Measurements from ENCODE around the gene COL23A1. TPM values are rescaled to one million over a fixed set of nuclear protein-coding genes. Genes with fewer than 3 reads are reported as not detected.

COL23A1 gene
- total and polyA plus RNA-seq, 3 experiments from 2014 or later, result 0.20 to 0.28 TPM; not detected in 1

DNA sequence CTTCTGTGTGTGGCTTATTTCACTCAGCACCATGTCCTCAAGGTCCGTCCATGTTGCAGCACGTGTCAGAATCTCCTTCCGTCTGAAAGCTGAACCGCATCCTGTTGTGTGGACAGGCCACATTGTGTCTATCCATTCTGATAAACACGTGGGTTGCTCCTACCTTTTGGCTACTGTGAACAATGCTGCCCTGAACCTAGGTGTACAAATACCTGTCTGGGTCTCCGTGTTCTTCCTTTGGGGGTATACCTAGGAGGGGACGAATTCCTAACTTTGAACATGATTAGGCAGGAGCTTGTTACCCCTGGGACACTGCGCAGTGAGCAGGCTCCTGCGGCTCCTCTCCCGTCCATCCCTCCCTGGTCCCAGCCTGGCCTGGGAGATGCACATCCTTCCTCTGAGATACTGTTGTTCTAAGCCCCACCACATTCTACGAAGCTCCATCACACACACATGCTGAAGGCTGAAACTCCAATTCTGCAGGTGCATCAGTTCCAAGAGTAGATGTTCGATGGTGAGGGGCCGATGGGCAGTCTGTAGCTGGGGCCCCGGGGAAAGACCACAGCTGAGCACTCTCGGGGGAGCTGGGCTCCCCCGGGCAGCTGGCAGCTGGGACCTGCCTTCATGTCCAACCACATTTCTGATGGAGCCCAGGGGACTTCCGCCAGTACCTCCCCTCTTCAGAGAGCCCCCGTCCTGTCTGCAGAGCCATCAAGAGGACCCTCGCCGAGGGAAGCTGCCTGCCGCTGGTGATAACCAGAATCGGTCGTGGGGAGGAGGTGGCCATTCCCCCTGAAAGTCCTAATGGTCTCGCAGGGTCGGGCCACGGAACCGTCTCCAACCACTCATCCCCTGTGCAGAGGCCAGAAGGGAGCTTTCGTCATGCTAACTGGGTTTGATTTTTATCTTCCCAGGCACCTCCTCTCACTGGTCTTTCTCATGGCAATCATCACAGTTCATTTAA, 120.9 kb downstream of the COL23A1 start:
- POLR2A ChIA-PET, result interaction anchor here (0.6 kb wide), 1 partner anchor 159 kb away, joined by 3 read pairs; no protein-coding TSS in a partner anchor
- no peaks in the 10 kb centered on the region for H3K9me3 Mint-ChIP-seq

DNA sequence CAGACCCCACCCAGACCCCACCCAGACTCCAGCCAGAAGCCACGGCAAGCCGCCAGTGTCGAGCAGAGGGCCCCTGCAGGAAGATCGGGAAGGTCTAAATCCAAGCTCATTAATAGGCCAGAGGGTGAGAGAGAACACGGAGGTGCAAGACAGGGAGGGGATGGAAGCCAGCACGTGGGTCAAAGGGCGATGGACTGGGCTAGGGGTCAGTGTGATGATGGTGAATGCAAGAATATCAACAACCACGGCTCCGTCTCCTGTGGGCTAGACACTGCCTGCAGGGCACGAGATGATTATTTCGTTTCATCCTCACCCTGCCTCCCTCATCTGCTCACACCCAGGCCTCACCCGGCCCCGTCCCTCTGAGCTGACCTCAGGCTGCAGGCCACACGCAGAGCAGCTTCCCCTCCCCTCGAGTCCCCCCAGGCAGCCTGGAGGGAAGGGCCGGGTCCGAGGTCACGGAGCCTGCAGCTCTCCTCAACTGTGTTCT, 122.0 kb downstream of the COL23A1 start:
- Mint-ChIP-seq H3K27ac (no peak overlapping the region), H3K27me3 (peaks cover 8 to 26% of the 10 kb centered on the region in 2 donors), H3K4me3 (no peak overlapping the region), H3K36me3 (no peaks in the 10 kb centered on the region), H3K4me1 (no peaks in the 10 kb centered on the region), H3K9me3 (no peaks in the 10 kb centered on the region)
- no peaks in the 10 kb centered on the region for H3K27me3 ChIP-seq (ENCODE audit: insufficient read depth, low read length, poor library complexity, severe bottlenecking)
- no peaks in the 10 kb centered on the region for H3K9me3 ChIP-seq (ENCODE audit: low read length)
- no peaks in the 10 kb centered on the region for H3K4me1 ChIP-seq (ENCODE audit: insufficient read depth, low read length)
- no peak overlapping the region for H3K27ac ChIP-seq (ENCODE audit: low read depth, low read length)
- CTCF ChIA-PET, result no interaction called here
- POLR2A ChIA-PET, result no interaction called here
- no peaks in the 10 kb centered on the region for H3K36me3 ChIP-seq (ENCODE audit: insufficient read depth, low read length)
- no peak overlapping the region for H3K4me3 ChIP-seq (ENCODE audit: low read length)
- no peak for DNase-seq

More for the DNA sequence above, 120.9 kb downstream of the COL23A1 start:
- H3K27me3 Mint-ChIP-seq, result peaks cover 2 to 24% of the 10 kb centered on the region in 2 donors
- no peaks in the 10 kb centered on the region for H3K27me3 ChIP-seq (ENCODE audit: insufficient read depth, low read length, poor library complexity, severe bottlenecking)
- CTCF ChIA-PET, result no interaction called here
- no peak overlapping the region for H3K4me3 ChIP-seq (ENCODE audit: low read length)
- no peak overlapping the region for H3K27ac ChIP-seq (ENCODE audit: low read depth, low read length)
- H3K4me1 ChIP-seq (ENCODE audit: insufficient read depth, low read length), result no peaks in the 10 kb centered on the region
- H3K27ac Mint-ChIP-seq, result no peak overlapping the region
- DNase-seq, result no peak
- no peaks in the 10 kb centered on the region for H3K36me3 ChIP-seq (ENCODE audit: insufficient read depth, low read length)
- no peaks in the 10 kb centered on the region for H3K9me3 ChIP-seq (ENCODE audit: low read length)
- peaks cover 0 to 4% (median 0%) of the 10 kb centered on the region in 3 donors for H3K4me1 Mint-ChIP-seq
- no peaks in the 10 kb centered on the region for H3K36me3 Mint-ChIP-seq
- no peak overlapping the region for H3K4me3 Mint-ChIP-seq

DNA sequence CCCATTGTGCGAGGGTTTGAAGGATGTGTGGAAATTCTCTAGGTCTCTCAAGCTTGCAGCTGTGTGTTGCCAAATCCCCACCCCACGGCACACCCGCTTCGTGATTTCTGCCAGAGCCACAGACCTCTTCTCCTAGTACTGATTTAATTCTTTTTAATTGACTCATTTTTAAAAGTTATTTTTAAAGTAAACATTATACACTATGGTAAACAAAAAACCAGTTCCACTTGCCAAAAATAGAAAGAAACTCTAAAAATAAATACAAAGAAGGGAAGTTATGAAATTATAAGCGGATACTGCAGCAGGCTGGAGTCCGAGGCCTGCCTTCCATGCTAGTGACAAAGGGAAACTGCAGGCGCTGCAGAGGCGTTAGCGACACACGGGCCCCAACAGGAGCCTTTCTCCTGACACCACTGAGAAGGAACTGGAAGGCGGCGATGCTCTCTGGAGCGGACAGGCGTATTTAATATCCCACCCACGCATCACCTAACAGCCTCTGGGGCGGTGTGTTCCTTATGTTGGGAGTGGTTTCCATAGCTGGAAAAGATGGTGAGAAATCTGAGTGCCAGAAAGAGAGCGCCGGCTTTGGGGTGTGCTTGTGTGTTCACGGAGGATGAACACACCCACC, 122.5 kb downstream of the COL23A1 start:
- Histone ChIP-seq H3K27me3 (ENCODE audit: insufficient read depth, low read length, poor library complexity, severe bottlenecking) (no peaks in the 10 kb centered on the region), H3K36me3 (ENCODE audit: insufficient read depth, low read length) (no peaks in the 10 kb centered on the region), H3K4me3 (ENCODE audit: low read length) (no peak overlapping the region), H3K9me3 (ENCODE audit: low read length) (no peaks in the 10 kb centered on the region), H3K27ac (ENCODE audit: low read depth, low read length) (no peak overlapping the region), H3K4me1 (ENCODE audit: insufficient read depth, low read length) (no peaks in the 10 kb centered on the region)
- POLR2A ChIA-PET, result no interaction called here
- no peak for DNase-seq
- Mint-ChIP-seq H3K27ac (no peak overlapping the region), H3K36me3 (no peaks in the 10 kb centered on the region), H3K4me1 (no peaks in the 10 kb centered on the region), H3K27me3 (peaks cover 9 to 27% of the 10 kb centered on the region in 2 donors), H3K4me3 (no peak overlapping the region), H3K9me3 (no peaks in the 10 kb centered on the region)
- CTCF ChIA-PET, result no interaction called here

DNA sequence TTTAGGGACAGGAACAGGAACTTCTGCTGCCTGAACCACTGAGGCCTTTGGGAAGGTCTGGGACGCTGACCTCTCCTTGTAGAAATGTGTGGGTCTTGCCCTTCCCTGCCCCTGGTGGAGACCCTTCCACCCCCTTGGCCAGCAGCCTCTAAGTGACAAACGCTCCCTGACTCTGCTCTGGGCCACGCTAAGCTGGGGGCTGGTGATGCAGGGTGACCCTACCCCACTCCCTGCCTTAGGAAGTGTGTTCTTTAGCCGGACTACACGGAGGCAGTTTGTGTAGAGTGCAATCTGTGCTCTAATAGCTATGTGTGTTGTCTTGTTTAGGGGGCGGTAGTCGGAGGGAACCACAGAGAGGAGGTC, 123.0 kb downstream of the COL23A1 start:
- POLR2A ChIA-PET, result no interaction called here

DNA sequence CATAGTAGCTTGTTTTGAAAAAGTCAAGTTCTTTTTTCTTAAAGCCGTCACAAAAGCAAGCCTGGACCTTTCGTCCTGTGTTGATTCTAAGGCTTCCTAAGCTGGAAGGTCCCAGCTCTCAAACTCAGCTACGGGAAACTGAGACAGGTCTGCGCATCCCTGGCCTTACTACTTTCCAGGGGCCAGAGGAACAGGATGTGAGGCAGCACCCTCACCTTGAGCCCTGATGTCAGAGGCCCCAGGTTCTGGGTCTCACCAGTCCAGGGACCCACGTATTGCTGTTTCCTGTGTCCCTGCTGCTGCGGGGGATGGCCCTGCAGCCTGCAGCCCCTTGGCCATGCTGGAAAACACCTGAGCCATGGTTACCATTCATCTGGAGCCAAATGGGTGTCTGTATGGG, 123.9 kb downstream of the COL23A1 start:
- CTCF ChIA-PET, result no interaction called here

More for the DNA sequence above, 123.0 kb downstream of the COL23A1 start:
- no peaks in the 10 kb centered on the region for H3K27me3 ChIP-seq (ENCODE audit: insufficient read depth, low read length, poor library complexity, severe bottlenecking)
- H3K4me3 Mint-ChIP-seq, result no peak overlapping the region
- H3K9me3 Mint-ChIP-seq, result no peaks in the 10 kb centered on the region
- no peaks in the 10 kb centered on the region for H3K4me1 Mint-ChIP-seq
- H3K36me3 Mint-ChIP-seq, result no peaks in the 10 kb centered on the region
- DNase-seq, result no peak
- CTCF ChIA-PET, result no interaction called here
- H3K27ac ChIP-seq (ENCODE audit: low read depth, low read length), result no peak overlapping the region
- H3K27ac Mint-ChIP-seq, result no peak overlapping the region
- H3K36me3 ChIP-seq (ENCODE audit: insufficient read depth, low read length), result no peaks in the 10 kb centered on the region
- H3K4me3 ChIP-seq (ENCODE audit: low read length), result no peak overlapping the region
- H3K27me3 Mint-ChIP-seq, result peaks cover 9 to 27% of the 10 kb centered on the region in 2 donors
- no peaks in the 10 kb centered on the region for H3K9me3 ChIP-seq (ENCODE audit: low read length)
- H3K4me1 ChIP-seq (ENCODE audit: insufficient read depth, low read length), result no peaks in the 10 kb centered on the region

DNA sequence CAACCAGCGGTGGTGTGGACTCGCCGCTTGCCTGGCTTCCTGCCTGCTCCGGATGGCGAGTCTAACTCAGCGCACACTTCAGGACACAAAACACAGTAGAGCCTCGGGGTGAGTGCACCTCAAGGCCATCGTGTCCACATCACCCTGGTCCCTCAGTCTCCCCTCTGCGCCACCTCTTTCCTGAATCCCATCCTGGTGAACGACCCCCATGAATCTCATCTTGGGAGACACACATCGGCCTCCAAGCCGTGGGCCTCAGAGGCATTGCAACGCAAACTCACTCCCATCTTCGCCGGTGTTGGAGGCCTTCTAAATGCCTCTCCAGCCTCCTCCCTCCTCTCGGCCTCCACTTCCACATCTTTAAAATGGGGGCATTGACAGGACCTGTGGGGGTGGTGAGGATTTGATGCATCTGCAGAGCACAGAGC, 124.3 kb downstream of the COL23A1 start:
- no peaks in the 10 kb centered on the region for H3K4me1 Mint-ChIP-seq
- peaks cover 9 to 22% of the 10 kb centered on the region in 2 donors for H3K27me3 Mint-ChIP-seq
- H3K4me3 Mint-ChIP-seq, result no peak overlapping the region

More for the DNA sequence above, 123.9 kb downstream of the COL23A1 start:
- Mint-ChIP-seq H3K4me1 (no peaks in the 10 kb centered on the region), H3K9me3 (no peaks in the 10 kb centered on the region), H3K4me3 (peak overlapping the region in 1 of 7 donors; percentile 62), H3K36me3 (no peaks in the 10 kb centered on the region), H3K27me3 (peaks cover 9 to 22% of the 10 kb centered on the region in 2 donors), H3K27ac (peak overlapping the region in 1 of 8 donors; percentile 22)
- no peaks in the 10 kb centered on the region for H3K9me3 ChIP-seq (ENCODE audit: low read length)
- H3K4me1 ChIP-seq (ENCODE audit: insufficient read depth, low read length), result no peaks in the 10 kb centered on the region
- H3K4me3 ChIP-seq (ENCODE audit: low read length), result no peak overlapping the region
- no peak for DNase-seq
- H3K27ac ChIP-seq (ENCODE audit: low read depth, low read length), result no peak overlapping the region
- POLR2A ChIA-PET, result no interaction called here
- no peaks in the 10 kb centered on the region for H3K27me3 ChIP-seq (ENCODE audit: insufficient read depth, low read length, poor library complexity, severe bottlenecking)
- no peaks in the 10 kb centered on the region for H3K36me3 ChIP-seq (ENCODE audit: insufficient read depth, low read length)

DNA sequence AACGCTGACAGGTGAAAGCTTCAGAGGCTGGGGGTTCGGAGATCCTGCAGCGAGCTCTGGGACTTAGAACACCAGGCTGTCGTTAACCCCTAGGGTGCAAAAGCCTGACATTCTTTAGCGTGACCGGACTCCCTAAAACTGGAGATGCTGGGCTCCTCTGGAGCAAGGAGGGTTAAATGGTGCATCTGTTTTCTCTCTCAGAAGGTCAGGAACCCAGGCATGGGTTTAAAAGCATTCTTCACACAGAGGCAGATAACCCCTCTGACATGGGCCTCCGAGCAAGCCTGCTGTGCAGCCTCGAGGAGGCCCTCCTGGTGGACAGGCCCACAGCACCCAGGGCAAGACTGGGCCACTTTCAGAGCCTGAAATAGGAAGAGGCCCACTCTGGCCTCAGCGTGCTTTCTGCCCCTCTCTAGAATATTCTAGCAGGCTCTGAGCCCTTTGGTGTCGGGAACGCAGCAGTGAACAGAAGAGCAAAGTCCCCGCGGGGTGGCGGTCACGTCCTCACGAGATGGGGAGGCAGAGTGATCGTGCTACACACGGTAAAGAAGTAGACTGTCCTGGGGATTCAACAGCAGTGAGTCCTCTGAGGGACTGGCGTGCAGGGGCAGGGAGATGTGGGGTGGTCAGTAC, 124.8 kb downstream of the COL23A1 start:
- Mint-ChIP-seq H3K36me3 (no peaks in the 10 kb centered on the region), H3K4me1 (no peaks in the 10 kb centered on the region), H3K27ac (no peak overlapping the region), H3K4me3 (no peak overlapping the region), H3K9me3 (no peaks in the 10 kb centered on the region), H3K27me3 (peaks cover 9 to 22% of the 10 kb centered on the region in 2 donors)
- ChIA-PET CTCF (no interaction called here), POLR2A (no interaction called here)
- H3K4me3 ChIP-seq (ENCODE audit: low read length), result no peak overlapping the region
- peak in 1 of 5 donors; percentile 5 for DNase-seq
- H3K9me3 ChIP-seq (ENCODE audit: low read length), result no peaks in the 10 kb centered on the region
- H3K27me3 ChIP-seq (ENCODE audit: insufficient read depth, low read length, poor library complexity, severe bottlenecking), result no peaks in the 10 kb centered on the region
- no peaks in the 10 kb centered on the region for H3K4me1 ChIP-seq (ENCODE audit: insufficient read depth, low read length)
- H3K27ac ChIP-seq (ENCODE audit: low read depth, low read length), result no peak overlapping the region
- H3K36me3 ChIP-seq (ENCODE audit: insufficient read depth, low read length), result no peaks in the 10 kb centered on the region

More for the DNA sequence above, 124.3 kb downstream of the COL23A1 start:
- POLR2A ChIA-PET, result no interaction called here
- CTCF ChIA-PET, result no interaction called here
- Histone ChIP-seq H3K4me1 (ENCODE audit: insufficient read depth, low read length) (no peaks in the 10 kb centered on the region), H3K27ac (ENCODE audit: low read depth, low read length) (no peak overlapping the region), H3K4me3 (ENCODE audit: low read length) (no peak overlapping the region), H3K36me3 (ENCODE audit: insufficient read depth, low read length) (no peaks in the 10 kb centered on the region), H3K9me3 (ENCODE audit: low read length) (no peaks in the 10 kb centered on the region), H3K27me3 (ENCODE audit: insufficient read depth, low read length, poor library complexity, severe bottlenecking) (no peaks in the 10 kb centered on the region)
- DNase-seq, result peak in 1 of 5 donors; percentile 43
- no peaks in the 10 kb centered on the region for H3K36me3 Mint-ChIP-seq
- H3K27ac Mint-ChIP-seq, result peak overlapping the region in 1 of 8 donors; percentile 22
- H3K9me3 Mint-ChIP-seq, result no peaks in the 10 kb centered on the region
